Right lung (tissue), 5 donors: ENCODE data around the gene ERBB3. TPM values are rescaled to one million over a fixed set of nuclear protein-coding genes. Genes with fewer than 3 reads are reported as not detected.

Source experiments
- DNase-seq, 2 donors: peaks; one replicate each; pipeline ENCODE4 v3.0.0-alpha.2; 2013
- polyA plus RNA-seq, 5 donors: library from polyadenylated mRNA; unstranded; fragments of 120-200 nt; gene quantifications; one replicate each; pipeline versions ENCODE4 v1.2.1 to v1.2.3, GENCODE V29; 2013; ENCODE audit warnings: inconsistent platforms in 1 of 5, low replicate concordance in 1 of 5; ENCODE audit not compliant: insufficient read length in 5 of 5, insufficient read depth in 1 of 5

The ERBB3 gene
- polyA plus RNA-seq, 5 donors: 71.3 to 97.1 (median 80.0) TPM

DNA sequence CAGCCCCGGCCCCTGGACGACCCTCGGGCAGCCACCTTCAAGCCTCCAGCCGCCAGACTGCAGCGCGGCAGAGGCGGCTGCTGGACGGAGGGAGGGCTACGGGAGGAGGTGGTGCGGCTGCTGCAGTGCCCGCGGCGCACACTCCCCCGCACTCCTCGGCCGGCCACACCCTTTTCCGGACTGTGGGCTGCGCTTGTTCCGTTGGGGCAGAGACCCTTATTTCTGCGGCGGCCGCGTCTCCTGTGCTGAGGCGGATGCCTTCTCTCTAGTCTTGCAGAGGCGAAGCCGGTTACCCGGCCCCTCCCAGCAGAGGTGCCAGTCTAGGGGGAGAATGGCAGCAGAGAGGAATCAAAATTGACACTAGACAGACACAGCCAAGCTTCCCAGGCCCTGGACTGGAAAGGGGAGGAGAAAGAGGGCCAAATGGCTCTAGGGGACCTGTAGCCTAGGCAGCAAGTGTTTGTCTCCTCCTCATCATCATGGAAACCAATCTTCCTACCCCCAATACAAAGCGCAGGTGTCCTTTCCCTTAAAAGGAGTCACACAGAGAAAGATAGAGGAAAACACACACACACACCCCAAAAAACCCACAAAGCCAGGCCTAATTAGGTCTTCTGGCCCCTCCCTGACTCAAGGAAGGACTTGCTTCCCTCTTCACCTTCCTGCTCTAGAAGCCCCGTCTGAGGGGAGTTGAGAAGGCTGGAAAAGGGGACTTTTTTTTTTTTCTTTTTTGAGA is 49.4 kb downstream of the ERBB3 start:
- DNase-seq: peak in 1 of 2 donors; percentile 51

DNA sequence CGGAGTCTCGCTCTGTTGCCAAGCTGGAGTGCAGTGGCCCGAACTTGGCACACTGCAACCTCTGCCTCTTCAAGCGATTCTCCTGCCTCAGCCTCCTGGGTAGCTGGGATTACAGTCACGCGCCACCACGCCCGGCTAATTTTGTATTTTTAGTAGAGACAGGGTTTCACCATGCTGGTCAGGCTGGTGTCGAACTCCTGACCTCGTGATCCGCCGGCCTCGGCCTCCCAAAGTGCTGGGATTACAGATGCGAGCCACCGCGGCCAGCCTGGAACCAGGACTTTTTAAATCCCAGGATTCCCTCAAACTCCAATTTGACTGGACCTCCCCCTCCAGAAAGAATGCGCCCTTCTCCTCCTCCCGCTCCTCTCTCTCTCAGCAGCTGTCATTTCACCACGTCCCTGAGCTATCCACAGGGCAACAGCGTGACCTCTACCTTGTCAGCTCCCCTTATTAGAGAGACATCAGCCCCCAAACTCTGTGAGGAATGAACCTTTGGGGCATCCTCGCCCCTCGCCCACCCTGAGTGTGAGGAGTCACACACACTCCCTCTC is 50.1 kb downstream of the ERBB3 start:
- DNase-seq: no peak

DNA sequence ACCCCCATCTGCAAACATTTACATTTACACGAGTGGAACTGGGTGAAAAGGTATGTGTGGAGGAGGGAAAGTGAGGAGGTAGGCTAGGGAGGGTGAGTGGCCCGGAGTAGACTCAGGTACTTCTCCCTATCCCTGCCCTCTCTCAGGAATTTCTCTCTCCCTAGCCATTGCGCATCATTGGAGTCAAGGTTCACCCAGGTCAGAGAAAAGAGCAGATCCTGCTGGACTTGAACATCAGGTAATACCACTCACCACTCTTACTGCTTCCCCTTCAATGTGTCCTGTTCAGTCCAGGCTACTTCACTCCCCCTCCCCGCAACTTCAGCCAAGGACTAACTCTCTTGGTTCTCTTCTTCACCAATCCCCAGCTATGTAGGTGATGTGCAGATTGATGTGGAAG is 50.9 kb downstream of the ERBB3 start:
- no peak for DNase-seq

DNA sequence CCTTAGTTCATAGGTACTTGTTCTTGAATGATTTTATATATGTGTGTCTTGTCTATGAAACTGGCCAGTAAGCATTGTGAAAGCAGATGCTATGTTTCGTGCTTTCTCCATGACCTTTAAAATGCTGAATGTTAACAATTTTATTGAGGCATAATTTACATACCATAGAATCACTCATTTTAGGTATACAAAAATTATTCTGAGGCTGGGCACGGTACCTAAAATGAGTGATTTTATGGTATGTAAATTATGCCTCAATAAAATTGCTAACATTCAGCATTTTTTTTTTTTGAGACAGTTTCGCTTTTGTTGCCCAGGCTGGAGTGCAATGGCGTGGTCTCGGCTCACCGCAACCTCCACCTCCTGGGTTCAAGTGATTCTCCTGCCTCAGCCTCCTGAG is 54.9 kb downstream of the ERBB3 start:
- DNase-seq: no peak

DNA sequence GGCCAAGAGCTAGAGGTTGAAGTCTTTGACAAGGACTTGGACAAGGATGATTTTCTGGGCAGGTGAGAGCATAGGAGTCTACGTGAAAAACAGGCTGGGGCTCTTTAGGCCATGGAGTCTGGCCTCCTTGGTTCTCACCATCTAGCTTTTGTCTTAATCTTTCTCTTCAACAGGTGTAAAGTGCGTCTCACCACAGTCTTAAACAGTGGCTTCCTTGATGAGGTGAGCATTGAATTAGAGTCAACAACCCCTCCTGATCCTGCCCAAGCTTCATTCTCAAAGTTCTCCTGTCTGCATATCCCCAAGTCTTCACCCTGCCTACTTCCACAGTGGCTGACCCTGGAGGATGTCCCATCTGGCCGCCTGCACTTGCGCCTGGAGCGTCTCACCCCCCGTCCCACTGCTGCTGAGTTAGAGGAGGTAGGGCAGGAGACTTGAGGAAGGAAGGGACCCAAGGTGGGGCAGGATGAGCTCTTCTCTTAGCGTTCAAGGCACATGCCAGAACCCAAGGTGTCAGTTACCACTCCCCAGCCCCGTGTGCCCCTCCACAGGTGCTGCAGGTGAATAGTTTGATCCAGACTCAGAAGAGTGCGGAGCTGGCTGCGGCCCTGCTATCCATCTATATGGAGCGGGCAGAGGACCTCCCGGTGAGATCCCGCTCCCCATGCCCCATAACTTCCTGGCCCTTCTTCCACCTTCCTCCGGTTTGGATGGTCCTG is 58.0 kb downstream of the ERBB3 start:
- DNase-seq: no peak

DNA sequence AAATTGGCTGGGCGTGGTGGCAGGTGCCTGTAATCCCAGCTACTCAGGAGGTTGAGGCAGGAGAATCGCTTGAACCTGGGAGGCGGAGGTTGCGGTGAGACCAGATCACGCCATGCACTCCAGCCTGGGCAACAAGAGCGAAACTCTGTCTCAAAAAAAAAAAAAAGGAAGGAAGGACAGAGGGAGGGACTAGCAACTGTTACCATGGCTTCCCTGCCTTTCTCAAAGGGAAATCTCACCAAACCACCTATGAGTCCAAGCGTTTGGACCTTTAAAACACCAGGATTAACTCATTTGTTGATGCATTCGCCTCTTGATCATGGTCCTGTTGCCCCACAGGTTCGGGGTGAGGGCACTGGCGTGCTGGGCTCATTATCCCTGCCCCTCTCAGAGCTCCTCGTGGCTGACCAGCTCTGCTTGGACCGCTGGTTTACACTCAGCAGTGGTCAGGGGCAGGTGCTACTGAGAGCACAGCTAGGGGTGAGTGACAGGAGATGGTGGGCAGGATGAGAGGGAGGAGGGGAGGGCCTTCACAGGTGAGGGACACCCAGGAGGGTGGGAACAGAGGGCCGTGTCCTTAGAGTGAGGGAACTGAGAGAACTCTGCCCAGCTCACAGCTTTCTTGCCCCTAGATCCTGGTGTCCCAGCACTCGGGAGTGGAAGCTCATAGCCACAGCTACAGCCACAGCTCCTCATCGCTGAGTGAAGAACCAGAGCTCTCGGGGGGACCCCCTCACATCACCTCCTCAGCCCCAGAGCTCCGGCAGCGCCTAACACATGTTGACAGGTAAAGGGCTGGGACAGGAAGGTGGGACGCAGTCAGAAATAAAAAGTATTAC is 62.2 kb downstream of the ERBB3 start:
- DNase-seq: no peak

DNA sequence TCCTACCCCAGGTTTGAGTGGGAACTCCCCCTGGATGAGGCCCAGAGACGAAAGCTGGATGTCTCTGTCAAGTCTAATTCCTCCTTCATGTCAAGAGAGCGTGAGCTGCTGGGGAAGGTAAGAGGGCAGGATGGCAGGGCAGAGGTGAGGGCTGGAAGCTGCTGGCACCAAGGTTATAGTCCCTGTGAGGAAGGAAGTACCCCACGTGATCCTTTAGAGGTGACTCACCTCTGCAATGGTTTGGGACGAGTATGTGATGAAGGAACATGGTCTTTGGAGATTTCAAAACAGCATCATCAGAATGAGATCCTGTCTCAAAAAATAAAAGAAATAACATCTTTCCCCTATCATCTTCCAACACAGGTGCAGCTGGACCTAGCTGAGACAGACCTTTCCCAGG is 63.3 kb downstream of the ERBB3 start:
- DNase-seq: no peak

DNA sequence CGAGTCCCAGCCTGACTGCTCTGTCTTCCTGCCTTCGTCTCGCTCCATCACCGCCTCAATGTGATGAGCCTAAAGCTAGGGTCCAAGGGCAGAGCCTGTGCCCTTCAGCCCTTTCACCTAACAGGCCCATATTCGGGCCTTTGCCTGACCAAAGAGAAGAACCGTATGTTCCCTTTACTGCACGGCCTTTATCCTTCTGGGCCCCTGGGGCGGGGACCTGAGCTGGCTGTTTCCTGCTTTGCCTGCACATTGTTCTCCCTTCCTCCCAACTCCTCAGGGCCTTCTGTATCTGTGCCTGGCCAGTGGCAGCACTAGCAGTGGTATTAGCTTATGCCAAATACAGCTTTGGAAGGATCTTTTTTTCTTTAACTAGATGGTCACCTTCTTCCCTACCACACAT is 63.9 kb downstream of the ERBB3 start:
- DNase-seq: no peak

DNA sequence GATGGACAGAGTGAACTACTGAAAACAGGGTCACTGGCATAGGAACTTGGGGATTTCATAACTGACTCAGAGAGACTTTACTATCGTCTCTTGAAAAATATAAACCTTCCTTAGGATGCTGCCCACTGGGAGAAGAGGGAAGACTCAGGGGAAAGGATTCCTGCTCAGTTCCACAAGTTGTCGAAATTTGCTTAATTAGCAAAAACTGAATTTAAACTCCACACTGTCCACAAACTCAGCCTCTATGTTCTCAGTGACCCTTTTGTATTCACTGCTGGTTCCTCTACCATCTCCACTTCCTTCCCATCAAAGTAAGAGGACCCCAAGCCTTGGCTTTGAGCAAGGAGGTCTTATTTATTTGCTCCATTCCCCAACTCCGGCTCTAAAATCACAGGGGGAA is 65.3 kb downstream of the ERBB3 start:
- DNase-seq: no peak

DNA sequence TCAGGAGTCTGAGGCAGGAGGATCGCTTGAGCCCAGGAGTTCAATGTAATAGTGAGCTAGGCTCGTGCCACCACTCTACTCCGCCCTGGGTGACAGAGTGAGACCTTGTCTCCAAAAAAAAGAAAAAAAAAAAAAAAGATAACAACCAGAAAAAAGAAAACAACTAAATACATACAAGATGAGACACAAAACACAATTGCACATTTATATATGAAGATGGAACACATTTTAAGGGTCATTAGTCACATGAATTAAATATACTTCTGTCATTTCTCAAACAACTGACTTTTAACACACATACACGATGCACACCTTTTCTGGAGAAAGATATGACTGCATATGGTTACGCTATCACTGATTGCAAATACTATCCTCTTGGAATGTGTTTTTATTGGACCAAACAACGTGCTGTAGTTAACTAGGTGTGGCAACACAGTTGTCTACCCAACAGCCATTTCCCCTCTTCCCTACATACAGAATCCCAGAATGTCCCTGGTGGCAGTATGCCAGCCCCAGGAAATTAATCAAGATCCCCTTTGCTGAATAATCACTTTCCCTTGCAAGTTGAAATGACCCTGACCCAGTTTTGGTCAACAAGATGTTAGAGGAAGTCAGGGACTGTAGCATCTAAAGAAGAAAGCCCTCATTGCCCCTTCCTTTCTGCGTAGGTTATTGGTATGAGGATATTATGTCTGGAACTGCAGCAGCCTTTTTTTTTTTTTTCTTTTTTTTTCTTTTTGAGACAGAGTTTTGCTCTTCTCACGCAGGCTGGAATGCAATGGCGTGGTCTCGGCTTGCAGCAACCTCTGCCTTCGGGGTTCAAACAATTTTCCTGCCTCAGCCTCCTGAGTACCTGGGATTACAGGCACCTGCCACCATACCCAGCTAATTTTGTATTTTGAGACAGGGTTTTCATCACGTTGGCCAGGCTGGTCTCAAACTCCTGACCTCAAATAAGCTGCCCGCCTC is 66.8 kb downstream of the ERBB3 start:
- DNase-seq: peak; percentile 66 to 70

DNA sequence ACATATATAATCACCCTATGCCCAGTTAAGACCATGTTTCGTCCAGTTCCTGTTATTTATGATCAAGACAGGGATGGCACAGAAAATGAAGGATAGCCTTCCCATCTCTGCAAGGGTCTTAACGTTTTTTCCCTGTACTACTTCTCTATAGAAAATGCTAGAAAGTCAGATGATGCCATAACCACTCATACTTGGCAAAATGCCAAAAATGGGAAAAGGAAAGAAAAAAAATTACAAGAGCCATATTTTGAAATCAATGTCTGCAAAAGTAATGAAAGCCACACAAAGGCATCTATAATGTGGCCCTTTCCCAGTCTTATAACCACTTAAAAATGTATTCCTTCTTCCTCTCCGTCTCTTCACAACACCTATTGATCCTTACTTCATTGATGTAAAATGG is 70.6 kb downstream of the ERBB3 start:
- DNase-seq: no peak

DNA sequence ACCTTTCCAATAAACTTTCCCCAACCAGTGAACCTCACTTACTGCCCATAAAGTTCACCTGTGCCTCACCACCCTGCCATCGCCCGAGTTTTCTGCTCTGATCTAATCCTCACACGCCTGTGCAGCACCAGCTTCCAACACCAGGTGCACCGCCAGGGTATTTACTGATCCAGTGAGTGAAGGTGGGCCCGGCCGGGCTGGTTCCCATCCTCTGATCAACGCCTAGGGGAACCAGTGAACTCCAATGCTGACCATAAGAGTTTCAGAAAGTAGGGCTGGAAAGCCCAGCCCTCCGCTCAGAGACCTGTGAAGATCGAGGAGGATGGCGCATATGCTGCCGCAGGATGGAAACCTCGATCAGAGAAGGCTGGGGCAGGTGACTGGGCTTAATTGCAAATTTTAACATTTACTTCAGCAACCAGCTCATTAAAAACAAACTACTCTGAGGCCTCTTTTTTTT is 71.7 kb downstream of the ERBB3 start:
- peak in 1 of 2 donors; percentile 38 for DNase-seq

DNA sequence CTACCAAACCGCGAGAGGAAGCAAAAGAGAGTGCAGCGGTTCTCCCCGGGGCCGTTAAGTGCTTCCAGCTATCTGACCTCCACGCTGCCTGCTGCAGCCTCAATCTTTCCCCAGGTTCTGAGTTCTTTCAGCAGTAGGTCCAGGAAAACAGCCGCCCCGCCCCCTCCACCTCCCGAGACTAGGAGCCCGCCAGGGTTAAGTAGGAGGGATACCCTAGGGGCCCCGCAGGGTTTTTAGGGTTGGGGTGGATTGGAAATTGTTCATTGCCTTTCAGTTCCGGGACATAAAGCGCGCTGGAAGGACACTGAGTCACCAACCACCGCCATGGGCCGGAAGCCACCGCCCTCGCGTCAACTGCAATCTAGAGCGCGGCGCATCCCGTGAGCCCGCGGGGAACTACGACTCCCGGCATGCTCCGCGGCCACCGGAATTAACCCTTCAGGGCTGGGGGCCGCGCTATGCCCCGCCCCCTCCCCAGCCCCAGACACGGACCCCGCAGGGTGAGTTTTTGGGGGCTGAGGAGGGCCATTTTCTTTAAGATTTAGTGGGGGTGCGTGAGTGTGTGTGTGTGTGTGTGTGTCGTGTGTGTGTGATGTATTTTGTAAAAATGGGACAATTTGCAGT is 72.3 kb downstream of the ERBB3 start, which contains the start of gene MYL6B:
Gene MYL6B (plus strand): TSS at position 456 of the 624 bp plus-strand sequence. CDS start 1,332 bp downstream, outside the sequence.
- peak; percentile 91 for DNase-seq

Other genes starting within 250 kb of the ERBB3 start
- 10 to 100 TPM in 4 of 5 donors, 1 to 10 TPM in 1; 9.3 to 12.1 (median 10.7) TPM for gene MMP19, start 237.2 kb upstream of the ERBB3 start, polyA plus RNA-seq
- gene PYM1, start 152.3 kb upstream of the ERBB3 start, polyA plus RNA-seq: 10 to 100 TPM; 30.1 to 39.5 (median 32.3) TPM
- gene DGKA, start 149.0 kb upstream of the ERBB3 start, polyA plus RNA-seq: 10 to 100 TPM; 27.7 to 44.8 (median 39.6) TPM
- gene PMEL, start 114.1 kb upstream of the ERBB3 start, polyA plus RNA-seq: 1 to 10 TPM; 2.0 to 2.7 (median 2.4) TPM
- 10 to 100 TPM; 73.1 to 86.5 (median 78.1) TPM for gene CDK2, start 113.3 kb upstream of the ERBB3 start, polyA plus RNA-seq
- 100 to 1,000 TPM; 131 to 157 (median 146) TPM for gene RAB5B, start 106.1 kb upstream of the ERBB3 start, polyA plus RNA-seq
- 10 to 100 TPM; 36.7 to 43.4 (median 42.8) TPM for gene SUOX, start 82.9 kb upstream of the ERBB3 start, polyA plus RNA-seq
- gene IKZF4, start 59.1 kb upstream of the ERBB3 start, polyA plus RNA-seq: 10 to 100 TPM; 19.7 to 26.1 (median 23.1) TPM
- gene RPS26, start 38.2 kb upstream of the ERBB3 start, polyA plus RNA-seq: 100 to 1,000 TPM; 102 to 691 (median 130) TPM
- gene PA2G4, start 24.4 kb downstream of the ERBB3 start, polyA plus RNA-seq: 100 to 1,000 TPM; 118 to 168 (median 134) TPM
- gene RPL41, start 36.5 kb downstream of the ERBB3 start, polyA plus RNA-seq: 1,000 to 10,000 TPM; 6,129 to 8,482 (median 6,371) TPM
- 1 to 10 TPM; 5.1 to 6.8 (median 6.2) TPM for gene ZC3H10, start 38.1 kb downstream of the ERBB3 start, polyA plus RNA-seq
- gene ESYT1, start 48.1 kb downstream of the ERBB3 start, polyA plus RNA-seq: 10 to 100 TPM; 74.3 to 90.6 (median 81.1) TPM
- gene MYL6B, start 72.4 kb downstream of the ERBB3 start, polyA plus RNA-seq: 100 to 1,000 TPM; 162 to 215 (median 172) TPM
- 1,000 to 10,000 TPM; 1,819 to 2,542 (median 2,207) TPM for gene MYL6, start 78.2 kb downstream of the ERBB3 start, polyA plus RNA-seq
- 100 to 1,000 TPM in 4 of 5 donors, 10 to 100 TPM in 1; 90.6 to 124 (median 119) TPM for gene SMARCC2, start 109.3 kb downstream of the ERBB3 start, polyA plus RNA-seq
- 10 to 100 TPM; 37.6 to 44.8 (median 38.4) TPM for gene RNF41, start 141.8 kb downstream of the ERBB3 start, polyA plus RNA-seq
- gene NABP2, start 144.2 kb downstream of the ERBB3 start, polyA plus RNA-seq: 10 to 100 TPM; 24.6 to 31.3 (median 25.6) TPM
- gene SLC39A5, start 149.9 kb downstream of the ERBB3 start, polyA plus RNA-seq: 1 to 10 TPM; 2.6 to 5.6 (median 4.8) TPM
- 10 to 100 TPM; 21.9 to 32.1 (median 30.9) TPM for gene ANKRD52, start 178.2 kb downstream of the ERBB3 start, polyA plus RNA-seq
- 10 to 100 TPM; 15.3 to 17.9 (median 15.8) TPM for gene COQ10A, start 186.8 kb downstream of the ERBB3 start, polyA plus RNA-seq
- 100 to 1,000 TPM; 148 to 181 (median 158) TPM for gene CS, start 220.2 kb downstream of the ERBB3 start, polyA plus RNA-seq
- gene CNPY2, start 235.8 kb downstream of the ERBB3 start, polyA plus RNA-seq: 100 to 1,000 TPM; 128 to 155 (median 136) TPM